ENCODE results near the gene HRCT1. TPM values are rescaled to one million over a fixed set of nuclear protein-coding genes. Genes with fewer than 3 reads are reported as not detected.

Gene HRCT1
- total RNA-seq: 1.4 and 3.3 TPM in 2 replicates

GRCh38 chr9:35905912-35906679 lies at the start of gene HRCT1:
HRCT1 (plus strand) TSS chr9:35906202; CDS start chr9:35906288, 86 bp downstream.

GRCh38 chr9:35870351-35870923 lies 35.6 kb upstream of the HRCT1 start, which contains the start of gene OR13J1:
OR13J1 (minus strand) TSS chr9:35870401; CDS start chr9:35870401, 0 bp downstream.

GRCh38 chr9:35909274-35909673 lies 3.3 kb downstream of the HRCT1 start, which contains the start of gene SPAAR:
SPAAR (plus strand) TSS chr9:35909490; CDS start chr9:35910464, 974 bp downstream.

Other genes starting within 250 kb of the HRCT1 start
- 6,385 and 12,356 TPM in 2 replicates for gene RMRP, start 248.2 kb upstream of the HRCT1 start, total RNA-seq
- gene CCDC107, start 247.9 kb upstream of the HRCT1 start, total RNA-seq: 18.2 and 31.6 TPM in 2 replicates
- gene ARHGEF39, start 241.0 kb upstream of the HRCT1 start, total RNA-seq: 0.23 and 1.5 TPM in 2 replicates
- gene CA9, start 232.3 kb upstream of the HRCT1 start, total RNA-seq: 0.77 and 2.9 TPM in 2 replicates
- gene TPM2, start 216.3 kb upstream of the HRCT1 start, total RNA-seq: 655 and 1,286 TPM in 2 replicates
- gene TLN1, start 174.0 kb upstream of the HRCT1 start, total RNA-seq: 204 and 344 TPM in 2 replicates
- 50.4 and 62.5 TPM in 2 replicates for gene CREB3, start 173.5 kb upstream of the HRCT1 start, total RNA-seq
- 18.2 and 22.5 TPM in 2 replicates for gene GBA2, start 157.0 kb upstream of the HRCT1 start, total RNA-seq
- 11.3 and 14.5 TPM in 2 replicates for gene RGP1, start 156.9 kb upstream of the HRCT1 start, total RNA-seq
- gene MSMP, start 151.9 kb upstream of the HRCT1 start, total RNA-seq: not detected in 2 replicates
- 13.5 and 17.3 TPM in 2 replicates for gene NPR2, start 114.6 kb upstream of the HRCT1 start, total RNA-seq
- gene SPAG8, start 93.9 kb upstream of the HRCT1 start, total RNA-seq: 0.09 and 0.82 TPM in 2 replicates
- 14.8 and 17.4 TPM in 2 replicates for gene HINT2, start 91.2 kb upstream of the HRCT1 start, total RNA-seq
- not detected in 2 replicates for gene FAM221B, start 77.5 kb upstream of the HRCT1 start, total RNA-seq
- gene TMEM8B, start 77.0 kb upstream of the HRCT1 start, total RNA-seq: 5.8 and 6.0 TPM in 2 replicates
- gene OR13J1, start 35.8 kb upstream of the HRCT1 start, total RNA-seq: not detected in 2 replicates
- gene SPAAR, start 3.3 kb downstream of the HRCT1 start, total RNA-seq: 1.3 TPM in 1 of 2 replicates, not detected in the other
- gene OR2S2, start 52.0 kb downstream of the HRCT1 start, total RNA-seq: not detected in 2 replicates
- 34.8 and 44.2 TPM in 2 replicates for gene RECK, start 130.7 kb downstream of the HRCT1 start, total RNA-seq
- gene GLIPR2, start 230.5 kb downstream of the HRCT1 start, total RNA-seq: 41.5 and 51.5 TPM in 2 replicates

Data from pericardium fibroblast (primary cell).